ENCODE results near the gene GABPA.

DNA sequence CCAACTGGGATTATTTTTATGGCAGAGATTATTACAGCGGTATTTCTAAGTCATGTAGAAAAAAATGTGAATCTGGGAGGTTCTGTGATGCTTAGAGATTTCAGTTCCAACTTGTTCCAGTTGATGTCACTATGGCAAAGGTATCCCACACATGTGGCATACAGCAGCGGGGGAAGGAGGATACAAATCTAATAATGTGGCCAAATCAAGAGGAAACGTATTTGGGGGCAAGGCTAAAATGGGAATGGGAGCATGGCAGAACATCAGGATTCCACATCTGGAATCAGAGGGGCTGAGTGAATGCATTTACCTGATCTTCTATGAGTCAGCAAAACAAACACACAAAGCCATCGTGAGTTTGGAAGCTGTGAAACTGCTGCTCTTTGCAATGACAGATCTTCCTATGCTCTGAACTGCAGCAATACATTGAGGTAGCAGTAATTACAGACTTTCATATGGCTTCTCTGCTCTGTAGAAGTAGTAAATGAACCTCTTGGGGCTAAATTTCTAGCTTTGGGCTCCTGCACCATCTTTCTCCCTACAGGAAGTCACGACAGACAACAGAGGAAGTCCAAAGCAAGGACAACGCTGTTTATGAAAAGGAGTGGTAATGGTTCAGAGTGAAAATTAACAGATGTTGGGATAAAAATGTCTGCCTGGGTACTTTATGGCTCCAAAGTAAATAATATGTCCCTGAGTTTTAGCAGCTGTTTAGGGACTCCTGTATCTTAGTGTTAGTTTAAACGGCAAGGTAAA, 55.5 kb downstream of the GABPA start:
- TF ChIP-seq, protein P1, sequence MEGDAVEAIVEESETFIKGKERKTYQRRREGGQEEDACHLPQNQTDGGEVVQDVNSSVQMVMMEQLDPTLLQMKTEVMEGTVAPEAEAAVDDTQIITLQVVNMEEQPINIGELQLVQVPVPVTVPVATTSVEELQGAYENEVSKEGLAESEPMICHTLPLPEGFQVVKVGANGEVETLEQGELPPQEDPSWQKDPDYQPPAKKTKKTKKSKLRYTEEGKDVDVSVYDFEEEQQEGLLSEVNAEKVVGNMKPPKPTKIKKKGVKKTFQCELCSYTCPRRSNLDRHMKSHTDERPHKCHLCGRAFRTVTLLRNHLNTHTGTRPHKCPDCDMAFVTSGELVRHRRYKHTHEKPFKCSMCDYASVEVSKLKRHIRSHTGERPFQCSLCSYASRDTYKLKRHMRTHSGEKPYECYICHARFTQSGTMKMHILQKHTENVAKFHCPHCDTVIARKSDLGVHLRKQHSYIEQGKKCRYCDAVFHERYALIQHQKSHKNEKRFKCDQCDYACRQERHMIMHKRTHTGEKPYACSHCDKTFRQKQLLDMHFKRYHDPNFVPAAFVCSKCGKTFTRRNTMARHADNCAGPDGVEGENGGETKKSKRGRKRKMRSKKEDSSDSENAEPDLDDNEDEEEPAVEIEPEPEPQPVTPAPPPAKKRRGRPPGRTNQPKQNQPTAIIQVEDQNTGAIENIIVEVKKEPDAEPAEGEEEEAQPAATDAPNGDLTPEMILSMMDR (conservative IDR thresholded peaks at IDR 0.05; ENCODE audit: low read length): peak; percentile 67
- TF ChIP-seq EZH2phosphoT487 (IDR thresholded peaks at IDR 0.05; ENCODE audit: borderline replicate concordance, low read depth, low read length): no peak
